NCI-H82 (cell line): ENCODE data around the gene SNX13.
"Not testable (repeated sequence)": the region's sequence is repeated elsewhere in the genome, so short reads cannot be mapped to it uniquely, and the experiment has no call there.

Experiments
- DNase-seq: peaks from one replicate; lab custom pipeline; 2025; lab: John Stamatoyannopoulos, UW

The SNX13 gene

DNA sequence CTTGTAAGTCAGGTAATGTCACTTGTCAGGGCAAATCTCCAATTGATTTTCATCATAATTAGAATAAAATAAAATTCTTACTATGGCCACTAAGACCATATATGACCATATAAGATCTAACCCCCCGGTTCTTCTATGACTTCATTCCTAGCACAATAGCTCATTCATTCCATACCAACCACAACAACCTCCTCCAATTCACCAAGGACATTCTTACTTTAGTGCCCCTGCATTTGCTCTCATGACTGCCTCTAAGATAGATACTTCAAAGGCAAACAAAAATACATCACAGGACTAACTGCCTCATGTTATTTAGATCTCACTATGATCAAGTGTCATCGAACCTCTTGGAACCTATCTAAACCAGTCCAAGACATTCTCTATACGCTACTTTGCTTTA, 90.8 kb downstream of the SNX13 start:
- DNase-seq, result no peak

DNA sequence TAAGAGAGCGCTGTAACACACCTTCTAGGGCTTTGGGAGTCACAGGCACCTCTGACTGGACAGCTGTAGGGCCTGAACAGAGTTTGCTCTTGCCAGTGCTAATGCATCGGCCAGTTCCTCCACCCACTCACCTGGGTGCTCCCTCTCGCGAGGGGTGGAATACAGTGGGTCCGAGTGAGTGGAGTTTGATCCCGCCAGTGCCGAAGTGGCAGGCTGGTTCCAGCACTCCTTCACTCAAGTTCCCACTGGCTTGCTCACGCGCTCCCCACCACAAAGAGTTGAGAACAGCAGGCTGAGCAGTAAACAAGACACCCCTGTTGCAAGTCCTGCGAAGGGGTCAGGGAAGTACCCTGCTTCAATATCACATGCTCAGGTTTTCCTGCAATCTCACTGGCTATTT, 91.8 kb downstream of the SNX13 start:
- no peak for DNase-seq

DNA sequence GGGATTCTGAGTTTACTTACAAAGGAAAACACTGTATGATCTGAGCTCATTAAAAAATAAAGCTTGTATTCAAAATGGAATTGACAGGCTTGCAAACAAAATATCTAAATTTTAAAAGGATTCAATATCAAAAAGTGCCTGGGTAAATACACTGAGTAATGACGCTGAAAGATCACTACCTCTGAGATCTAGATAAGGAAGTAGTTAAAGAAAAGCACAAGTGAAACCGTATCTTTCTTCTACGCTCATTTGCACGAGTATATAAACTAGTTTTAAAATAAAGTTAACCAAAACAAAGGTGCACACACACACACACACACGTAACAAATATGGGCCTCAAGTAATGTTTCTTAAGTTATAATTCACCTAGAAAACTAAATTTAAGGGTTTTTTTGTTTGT, 93.4 kb downstream of the SNX13 start:
- no peak for DNase-seq

DNA sequence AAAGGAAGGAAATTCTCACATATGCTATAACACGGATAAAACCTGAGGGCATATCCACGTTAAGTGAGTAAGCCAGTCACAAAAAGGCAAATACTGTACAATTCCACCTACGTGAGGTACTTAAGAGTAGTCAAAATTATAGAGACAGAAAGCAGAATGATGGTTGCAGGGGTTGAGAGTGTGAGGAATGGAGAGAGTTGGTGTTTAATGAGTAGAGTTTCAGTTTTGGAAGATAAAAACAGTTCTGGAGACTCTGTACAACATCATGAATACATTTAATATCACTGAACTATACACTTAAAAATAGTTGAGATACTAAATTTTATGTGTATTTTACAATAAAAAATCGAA, 95.1 kb downstream of the SNX13 start:
- no peak for DNase-seq

DNA sequence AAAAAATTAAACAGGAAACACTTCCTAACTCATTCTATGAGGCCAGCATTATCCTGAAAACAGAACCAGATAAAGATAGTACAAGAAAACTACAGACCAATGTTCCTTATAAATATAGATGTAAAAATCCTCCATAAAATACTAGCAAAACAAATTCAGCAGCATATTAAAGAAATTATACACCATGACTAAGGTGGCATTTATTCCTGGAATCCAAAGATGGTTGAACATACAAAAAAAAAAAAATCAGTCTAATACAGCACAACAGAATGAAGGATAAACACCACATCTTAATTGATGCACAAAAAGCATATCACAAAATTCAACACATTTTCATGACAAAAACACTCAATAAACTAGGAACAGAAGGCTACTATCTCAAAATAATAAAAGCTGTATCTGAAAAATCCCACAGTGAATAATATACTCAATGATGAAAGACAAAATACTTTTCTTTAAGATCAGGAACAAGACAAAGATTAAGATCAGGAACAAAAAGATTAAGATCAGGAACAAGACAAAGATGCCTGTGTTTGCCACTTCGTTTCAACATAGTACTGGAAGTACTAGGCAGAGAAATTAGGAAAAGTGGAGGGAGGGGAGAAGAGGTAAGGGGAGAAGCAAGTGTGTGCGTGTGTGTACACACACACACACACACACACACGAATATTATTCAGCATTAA, 95.6 kb downstream of the SNX13 start:
- DNase-seq, result no peak

DNA sequence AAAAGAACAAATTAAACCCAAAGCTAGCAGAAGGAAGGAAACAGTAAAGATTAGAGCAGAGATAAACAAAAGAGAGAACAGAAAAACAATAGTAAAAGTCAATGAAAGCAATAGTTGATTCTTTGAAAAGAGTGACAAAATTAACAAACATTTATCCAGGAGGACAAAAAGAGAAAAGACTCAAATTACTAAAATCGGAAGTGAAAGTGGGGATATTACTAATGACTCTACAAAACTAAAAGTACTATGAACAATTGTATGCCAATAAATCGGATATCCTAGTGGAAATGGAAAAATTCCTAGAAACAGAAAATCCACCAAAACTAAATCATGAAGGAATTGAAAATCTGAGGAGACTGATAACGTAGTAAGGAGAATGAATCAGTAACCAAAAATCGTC, 96.3 kb downstream of the SNX13 start:
- no peak for DNase-seq

DNA sequence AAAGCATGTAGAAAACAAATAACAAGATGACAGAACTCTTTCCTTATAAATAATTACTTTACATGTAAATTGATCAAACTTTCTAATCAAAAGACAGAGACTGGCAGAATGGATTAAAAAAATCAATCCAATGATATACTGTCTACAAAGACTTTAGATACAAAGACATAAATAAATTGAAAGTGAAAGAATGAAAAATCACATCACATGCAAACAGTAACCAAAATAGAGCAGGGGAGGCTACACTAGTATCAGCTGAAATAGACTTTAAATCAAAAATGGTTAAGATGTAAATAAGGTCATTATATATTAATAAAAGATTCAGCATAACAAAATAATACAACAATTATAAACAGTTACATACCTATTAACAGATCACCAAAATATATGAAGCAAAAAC, 97.3 kb downstream of the SNX13 start:
- DNase-seq, result no peak

DNA sequence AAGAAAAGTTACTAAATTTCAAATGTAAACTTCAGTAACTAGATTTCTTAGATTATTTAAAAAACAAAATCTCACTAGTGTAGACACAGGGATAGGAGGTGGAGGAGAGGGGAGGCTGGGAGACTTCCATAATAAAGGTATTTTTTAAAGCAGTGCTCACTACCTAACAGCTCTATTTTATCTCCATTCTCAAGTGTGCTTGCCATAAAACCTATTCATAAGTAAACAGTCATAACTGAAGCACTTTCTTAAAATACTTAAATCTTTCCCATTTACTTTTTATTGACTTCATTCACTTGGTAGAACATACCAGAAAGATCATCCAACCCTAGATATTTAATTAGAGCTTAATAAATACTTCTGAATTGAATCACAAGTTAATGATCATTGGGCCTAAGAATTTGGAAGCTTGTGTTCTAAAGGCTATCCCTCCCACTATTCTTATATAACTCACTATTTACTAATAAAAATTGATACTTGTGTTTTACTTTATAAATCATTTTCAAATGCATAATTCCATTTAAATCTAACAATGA, 107.4 kb downstream of the SNX13 start:
- DNase-seq, result no peak

DNA sequence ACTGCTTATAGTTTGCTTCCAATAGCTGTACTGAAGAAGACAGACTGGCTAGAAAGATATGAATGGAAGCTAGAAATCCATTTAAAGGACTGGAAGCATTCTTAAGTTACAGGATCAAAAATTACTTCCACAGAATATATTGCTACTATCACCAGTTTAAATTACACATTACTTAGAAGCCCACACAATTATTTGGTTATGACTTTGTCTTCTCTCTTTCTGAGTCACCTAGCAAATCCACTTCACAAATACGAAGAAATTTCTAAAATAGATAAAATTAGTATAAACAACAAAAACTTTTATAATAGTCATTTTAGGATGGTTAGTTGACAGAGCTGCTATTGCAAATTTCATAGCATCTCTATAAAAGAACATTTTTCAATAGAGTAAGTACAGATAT, 108.1 kb downstream of the SNX13 start:
- DNase-seq, result no peak

DNA sequence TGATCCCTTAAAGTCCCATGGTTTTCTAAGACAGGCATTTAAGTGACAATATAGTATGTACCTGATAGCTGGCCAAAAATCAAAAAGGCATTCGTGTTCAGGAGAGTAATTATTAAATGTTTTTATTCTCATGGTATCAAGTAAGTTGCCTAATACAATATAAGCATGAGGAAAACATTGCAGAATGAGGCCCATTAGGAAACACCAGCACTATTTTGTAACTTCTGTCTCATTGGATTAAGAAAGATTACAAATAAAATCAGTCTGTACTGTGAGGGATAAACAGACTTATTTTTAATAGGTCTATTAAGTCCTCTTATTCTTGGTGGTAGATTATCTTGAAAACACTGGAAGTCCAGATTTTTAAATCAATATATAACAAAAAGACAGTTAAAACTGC, 110.1 kb downstream of the SNX13 start:
- DNase-seq, result peak; percentile 42

DNA sequence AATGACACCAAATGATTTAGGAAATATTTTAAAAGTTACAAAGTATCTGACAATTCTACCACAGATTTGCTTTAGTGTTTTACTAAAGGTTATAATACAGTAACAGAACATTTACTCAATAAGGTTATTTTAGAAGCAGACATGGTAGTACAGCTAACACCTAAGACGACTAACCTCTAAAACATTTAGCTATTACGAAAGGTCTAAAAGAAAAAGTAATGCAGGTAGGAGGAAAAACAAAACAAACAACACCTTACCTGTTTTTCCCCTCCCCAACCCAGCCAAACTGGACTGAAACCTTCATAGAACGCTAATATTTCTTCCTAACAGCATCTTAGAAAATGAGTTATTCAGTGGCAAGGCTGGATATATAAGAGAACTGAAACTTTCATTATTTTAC, 111.3 kb downstream of the SNX13 start:
- DNase-seq, result no peak

DNA sequence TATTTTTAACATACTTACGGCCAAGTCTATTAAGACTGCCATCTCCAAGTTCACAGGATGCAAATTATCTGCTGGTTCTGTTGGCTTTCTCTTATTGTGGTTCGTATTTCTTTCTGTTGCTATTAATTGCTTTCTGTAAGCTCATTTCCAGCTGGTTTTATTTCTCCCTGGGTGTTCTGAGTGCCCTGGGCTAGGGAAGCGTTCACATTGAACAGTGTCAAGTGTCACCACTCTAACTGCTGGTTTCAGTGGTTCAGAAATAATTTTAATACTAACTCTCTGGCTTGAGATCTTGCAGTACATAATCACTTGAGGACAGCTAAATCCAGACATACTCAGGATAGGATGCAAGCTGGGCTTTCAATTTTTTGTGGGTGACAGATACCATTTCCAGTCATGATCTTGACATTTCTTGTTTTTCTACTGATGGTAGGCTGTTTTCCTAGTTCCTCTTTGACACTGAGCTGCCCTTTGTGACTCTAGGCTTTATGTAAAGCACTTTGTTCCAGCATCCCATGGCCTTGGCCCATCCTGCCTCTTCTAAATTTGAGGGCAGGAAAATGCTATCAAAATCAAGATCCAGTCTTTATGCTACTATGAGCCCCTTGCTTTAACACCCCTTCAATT, 117.6 kb downstream of the SNX13 start:
- DNase-seq, result no peak

DNA sequence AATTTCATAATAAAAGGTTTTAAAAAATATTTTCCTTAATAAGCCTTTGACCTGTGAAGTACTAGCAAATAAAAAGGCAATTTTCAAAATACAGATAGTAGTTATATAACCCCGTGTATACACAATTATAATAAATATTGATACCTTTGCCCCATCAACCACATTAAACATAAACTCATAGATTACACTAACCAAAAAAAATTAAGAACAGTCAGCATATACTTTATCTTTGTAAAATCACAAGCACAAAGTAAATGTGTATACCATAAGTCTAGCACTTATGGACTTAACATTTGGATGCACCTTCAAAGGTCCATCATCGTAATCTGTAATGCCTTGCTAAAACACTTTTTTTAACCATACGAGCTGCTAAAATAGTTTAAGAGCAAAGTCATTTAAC, 123.4 kb downstream of the SNX13 start:
- no peak for DNase-seq

DNA sequence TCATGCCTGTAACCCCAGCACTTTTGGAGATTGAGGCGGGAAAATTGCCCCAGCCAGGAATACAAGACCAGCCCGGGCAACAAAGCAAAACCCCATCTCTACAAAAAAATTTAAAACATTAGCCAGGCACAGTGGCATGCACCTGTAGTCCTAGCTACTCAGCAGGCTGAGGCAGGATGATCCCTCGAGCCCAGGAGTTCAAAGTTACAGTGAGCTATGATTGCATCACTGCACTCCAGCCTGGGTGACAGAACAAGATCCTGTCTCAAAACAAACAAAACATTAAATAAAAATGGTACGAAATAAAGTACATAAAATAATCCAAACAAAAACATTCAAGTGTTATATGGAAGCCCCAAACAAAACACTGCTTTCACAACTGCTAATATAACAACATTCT, 125.0 kb downstream of the SNX13 start:
- DNase-seq, result no peak

DNA sequence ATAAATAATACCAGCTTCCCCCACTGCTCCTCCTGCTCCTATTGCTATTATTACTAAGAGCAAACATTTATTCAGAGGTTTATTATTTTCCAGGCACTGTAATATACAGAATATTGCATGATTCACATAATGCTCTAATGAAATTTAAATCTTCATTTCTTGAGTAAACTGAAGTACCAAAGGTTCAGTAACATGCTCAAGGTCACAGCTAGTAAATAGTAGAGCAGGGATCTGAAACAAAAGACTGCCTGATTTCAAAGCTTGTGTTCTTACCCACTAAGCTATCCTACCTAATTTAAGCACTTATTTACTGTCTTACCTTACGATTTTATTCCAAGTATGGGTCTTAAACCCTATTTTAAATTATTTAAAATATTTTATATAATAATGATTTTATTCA, 126.2 kb downstream of the SNX13 start:
- DNase-seq, result no peak

DNA sequence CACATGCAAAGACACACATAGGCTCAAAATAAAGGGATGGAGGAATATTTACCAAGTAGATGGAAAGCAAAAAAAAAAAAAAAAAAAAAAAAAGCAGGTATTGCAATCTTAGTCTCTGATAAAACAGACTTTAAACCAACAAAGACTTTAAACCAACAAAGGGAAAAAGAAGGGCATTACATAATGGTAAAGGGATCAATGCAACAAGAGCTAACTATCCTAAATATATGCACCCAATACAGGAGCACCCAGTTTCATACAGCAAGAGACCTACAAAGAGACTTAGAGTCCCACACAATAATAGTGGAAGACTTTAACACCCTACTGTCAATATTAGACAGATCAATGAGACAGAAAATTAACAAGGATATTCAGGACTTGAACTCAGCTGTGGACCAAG, 131.1 kb downstream of the SNX13 start:
- DNase-seq, result not testable (repeated sequence)

DNA sequence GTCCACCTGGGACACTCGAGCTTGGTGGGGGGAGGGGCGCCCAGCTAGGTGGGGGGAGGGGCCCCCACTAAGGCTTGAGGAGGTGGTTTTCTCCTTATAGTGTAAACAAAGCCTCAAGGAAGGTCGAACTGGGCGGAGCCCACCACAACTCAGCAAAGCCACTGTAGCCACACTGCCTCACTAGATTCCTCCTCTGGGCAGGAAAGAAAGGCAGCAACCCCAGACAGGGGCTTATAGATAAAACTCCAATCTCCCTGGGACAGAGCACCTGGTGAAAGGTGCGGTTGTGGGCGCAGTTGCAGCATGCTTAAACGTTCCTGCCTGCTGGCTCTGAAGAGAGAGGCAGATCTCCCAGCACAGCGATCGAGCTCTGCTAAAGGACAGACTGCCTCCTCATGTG, 133.1 kb downstream of the SNX13 start:
- DNase-seq, result no peak

DNA sequence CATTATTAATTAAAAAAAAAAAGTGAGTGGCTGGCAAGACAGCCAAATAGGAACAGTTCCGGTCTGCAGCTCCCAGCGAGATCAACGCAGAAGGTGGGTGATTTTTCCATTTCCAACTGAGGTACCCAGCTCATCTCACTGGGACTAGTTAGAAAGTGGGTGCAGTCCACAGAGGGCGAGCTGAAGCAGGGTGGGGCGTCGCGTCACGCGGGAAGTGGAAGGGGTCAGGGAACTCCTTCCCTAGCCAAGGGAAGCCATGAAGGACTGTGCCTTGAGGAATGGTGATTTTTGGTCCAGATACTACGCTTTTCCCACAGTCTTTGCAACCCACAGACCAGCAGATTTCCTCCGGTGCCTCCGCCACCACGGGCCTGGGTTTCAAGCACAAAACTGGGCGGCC, 133.7 kb downstream of the SNX13 start:
- no peak for DNase-seq

DNA sequence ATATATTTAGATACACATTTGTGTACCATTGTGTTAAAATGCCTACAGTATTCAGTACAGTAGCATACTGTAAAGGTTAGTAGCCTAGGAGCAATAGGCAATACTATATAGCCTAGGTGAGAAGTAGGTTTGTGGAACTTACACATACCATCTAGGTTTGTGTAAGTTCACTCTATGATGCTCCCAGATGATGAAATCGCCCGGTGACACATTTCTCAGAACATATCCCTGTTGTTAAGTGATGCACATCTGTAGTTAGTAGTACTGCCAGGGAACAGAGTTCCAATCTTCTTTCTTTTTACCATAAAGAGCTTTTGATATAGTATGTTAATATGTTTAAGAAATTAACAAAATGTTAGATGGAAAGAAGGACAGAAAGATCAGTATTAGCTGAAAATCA, 138.2 kb downstream of the SNX13 start:
- DNase-seq, result peak; percentile 29

DNA sequence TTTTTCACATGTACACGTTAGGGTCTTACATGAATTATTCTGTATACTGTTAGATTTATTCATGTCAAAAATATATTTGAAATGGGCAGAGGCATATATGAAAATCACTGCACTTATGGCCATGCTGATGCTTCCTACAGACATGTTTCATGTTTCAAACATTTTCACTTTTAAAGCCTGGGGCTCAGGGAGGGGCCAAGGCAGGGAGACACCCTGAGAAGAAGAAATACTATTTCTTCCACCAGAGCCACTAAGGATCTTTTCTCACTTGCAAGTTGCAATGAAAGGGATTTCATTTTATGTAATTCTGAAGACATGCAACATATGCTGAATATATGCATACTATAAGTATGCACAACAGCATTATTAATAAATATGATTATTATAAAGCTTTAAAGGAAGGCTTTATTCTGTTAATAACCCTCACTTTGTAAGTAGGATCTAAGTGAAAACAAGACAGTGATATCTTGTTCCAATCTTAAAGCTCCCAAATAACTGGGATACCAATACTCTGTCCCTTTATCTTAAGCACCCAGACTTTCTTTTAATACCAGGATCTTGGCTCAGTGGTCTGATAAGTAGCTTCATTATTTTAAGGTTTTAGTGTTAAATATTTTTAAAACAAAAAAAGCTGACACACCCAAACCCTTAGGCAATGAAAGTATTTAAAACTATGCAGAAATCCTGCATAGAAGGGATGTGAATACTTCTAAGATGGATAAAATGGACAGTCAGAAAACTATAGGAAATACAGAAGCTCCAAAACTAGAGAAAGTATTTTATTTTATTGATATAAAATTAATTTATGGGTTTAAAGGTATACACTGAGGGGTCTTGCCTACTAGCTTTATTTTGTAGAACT, 148.0 kb downstream of the SNX13 start:
- DNase-seq, result no peak

DNA sequence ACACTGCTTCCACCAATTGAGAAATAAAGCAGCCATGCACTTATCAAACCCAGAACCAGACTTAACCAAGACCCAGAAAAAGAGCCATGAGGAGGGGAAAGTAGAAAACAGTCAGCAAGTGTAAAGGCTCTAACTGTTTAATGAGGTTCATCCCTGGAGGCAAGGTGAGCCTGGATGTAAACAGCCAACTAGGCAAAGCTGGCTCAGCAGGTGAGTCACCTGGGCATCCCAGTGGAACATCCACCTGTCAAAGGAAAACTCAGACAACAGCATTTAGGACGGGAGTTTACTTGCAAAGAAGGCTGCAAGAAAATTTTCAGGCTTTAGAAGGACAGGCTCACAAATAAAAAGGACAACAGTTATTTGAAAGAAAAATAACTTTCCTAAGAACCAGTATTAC, 153.0 kb downstream of the SNX13 start:
- DNase-seq, result no peak

DNA sequence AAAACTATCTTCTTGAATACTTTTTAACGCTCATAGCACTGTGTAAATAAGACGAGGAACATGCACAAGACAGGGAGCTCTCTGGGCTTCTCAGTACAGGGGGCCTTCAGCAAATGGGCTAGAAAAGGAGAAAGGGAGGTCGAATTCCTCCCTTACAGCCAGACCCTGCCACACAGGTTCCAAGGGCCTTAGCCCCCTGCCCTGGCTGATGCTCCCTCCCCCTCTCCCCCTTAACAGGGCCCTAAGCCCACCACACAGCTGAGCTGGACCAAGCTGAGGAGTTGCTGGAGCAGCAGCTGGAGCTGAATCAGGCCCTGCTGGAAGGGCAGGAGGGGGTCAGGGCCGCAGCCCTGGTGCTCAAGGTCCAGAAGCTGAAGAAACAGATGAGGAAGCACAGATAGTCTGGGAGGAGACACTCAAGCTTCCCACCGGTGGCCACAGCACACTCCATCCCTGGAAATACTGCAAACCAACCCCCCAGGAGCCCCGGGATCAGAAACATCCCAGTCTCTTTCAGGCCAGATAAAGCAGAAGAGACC, 153.9 kb downstream of the SNX13 start:
- DNase-seq, result peak; percentile 52

DNA sequence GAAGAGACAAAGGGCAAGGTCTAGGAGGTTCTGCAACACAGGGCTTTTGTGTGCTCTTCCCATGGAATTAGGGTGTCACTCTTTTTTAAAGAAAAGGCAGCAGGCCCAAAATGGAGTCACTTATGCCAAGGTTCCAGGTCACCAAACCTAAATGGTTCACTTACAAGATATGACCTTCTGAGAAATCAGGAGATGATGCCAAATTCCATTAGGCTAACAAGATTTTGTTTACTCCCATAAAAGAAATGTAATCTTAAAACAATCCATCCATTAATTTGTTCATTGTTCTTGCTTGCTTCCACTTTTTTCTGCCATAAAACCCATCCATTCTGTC, 158.1 kb downstream of the SNX13 start:
- DNase-seq, result no peak
